Stimulated activated CD4-positive, alpha-beta T cell treated with anti-CD3 and anti-CD28 coated beads, Interleukin-4, amount 100 ng/mL, for 48 hours (primary cell): ENCODE results near the gene ZNF691.
"Not testable (repeated sequence)": the region's sequence is repeated elsewhere in the genome, so short reads cannot be mapped to it uniquely, and the experiment has no call there.

Experiments used
- DNase-seq, 2 donors: peaks; one replicate each; pipeline ENCODE4 v3.0.0-alpha.2; 2020; ENCODE audit warnings: low read depth in 2 of 2

Gene ZNF691, protein sequence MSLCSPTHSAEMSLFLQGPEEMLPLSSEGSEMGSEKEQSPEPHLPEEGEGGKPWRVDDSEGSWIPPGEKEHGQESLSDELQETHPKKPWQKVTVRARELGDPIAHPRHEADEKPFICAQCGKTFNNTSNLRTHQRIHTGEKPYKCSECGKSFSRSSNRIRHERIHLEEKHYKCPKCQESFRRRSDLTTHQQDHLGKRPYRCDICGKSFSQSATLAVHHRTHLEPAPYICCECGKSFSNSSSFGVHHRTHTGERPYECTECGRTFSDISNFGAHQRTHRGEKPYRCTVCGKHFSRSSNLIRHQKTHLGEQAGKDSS

DNA sequence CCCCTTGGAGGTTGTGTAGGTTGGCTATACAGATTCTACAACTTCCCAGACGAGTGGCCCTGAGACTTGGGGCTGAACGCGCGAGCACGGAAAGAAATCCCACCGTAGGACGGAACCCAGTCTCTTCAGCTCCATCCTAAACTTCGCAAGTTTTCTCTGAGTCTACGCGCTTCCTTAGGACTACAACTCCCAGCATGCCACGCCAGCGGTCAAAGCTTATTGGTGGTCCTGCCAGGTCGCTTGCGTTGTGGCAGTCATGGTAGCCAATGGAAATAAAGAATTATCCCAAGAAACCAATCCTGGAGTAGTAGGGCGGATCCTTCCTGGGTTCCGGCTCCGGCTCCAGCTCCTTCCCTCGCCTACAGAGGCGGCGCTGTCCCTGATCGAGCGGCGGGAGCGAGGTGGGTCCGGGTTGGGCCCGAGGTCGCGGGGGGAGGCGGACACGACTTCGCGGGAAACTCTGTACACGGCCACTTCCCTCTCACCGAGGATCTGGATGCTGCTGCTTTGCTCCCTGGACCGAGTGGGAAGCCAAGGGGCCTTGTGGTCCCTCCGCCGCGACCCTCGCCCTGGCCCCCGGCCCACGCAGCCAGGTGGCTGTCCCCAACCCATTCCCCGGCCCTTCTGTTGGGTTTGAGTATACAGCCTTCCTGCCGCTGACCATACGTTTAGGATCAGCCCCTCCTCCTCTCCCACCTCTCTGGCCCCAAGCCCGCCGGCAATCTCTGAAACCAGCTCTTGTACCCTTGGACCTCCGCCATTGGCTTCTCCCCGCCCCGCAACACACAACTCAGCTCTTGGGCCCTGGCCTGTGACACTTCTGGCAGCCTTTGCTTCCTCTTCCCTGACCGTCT lies at the start of gene ZNF691:
Gene ZNF691 (plus strand): TSS at position 357 of the 854 bp plus-strand sequence. CDS start 3,046 bp downstream, outside the sequence.
- DNase-seq = peak; percentile 73 to 86

DNA sequence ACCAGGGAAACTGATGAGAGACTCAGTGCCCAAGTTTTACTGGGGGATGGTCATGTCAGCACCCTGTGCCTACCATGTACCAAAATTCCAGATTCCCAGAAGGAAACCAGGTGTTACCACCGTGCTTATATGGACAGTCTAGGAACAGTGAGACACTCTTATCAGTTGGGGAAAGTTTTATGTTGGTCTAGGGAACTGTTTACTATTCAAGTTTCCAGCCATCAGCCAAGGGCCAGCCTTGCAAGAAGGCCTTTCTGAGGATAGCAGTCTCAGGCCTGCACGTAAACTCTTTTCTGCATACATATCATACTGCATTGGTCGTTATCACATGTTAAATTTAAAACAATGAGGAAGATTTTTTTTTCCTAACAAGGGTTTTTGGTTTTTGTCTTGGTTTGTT lies 49.0 kb upstream of the ZNF691 start:
- no peak for DNase-seq

DNA sequence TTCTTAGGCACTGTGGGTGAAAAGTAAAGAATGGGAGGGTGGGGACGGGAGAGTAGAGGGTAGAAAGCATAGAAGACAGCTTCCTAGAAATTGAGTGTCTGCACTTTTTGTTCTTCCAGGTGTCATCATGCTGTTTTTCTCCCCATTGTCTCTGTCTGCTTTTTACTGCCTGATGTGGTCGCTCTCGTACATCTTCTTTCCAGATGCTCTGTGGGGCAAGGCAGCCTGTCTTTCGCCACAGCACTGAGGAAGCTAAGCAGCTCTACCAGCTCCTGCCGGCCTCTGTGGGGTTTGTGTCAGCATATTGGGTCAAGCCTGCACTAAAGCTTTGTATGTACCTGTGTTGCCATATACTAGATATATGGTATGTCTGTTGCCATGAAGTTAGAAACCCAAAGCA lies 48.4 kb upstream of the ZNF691 start:
- no peak for DNase-seq

DNA sequence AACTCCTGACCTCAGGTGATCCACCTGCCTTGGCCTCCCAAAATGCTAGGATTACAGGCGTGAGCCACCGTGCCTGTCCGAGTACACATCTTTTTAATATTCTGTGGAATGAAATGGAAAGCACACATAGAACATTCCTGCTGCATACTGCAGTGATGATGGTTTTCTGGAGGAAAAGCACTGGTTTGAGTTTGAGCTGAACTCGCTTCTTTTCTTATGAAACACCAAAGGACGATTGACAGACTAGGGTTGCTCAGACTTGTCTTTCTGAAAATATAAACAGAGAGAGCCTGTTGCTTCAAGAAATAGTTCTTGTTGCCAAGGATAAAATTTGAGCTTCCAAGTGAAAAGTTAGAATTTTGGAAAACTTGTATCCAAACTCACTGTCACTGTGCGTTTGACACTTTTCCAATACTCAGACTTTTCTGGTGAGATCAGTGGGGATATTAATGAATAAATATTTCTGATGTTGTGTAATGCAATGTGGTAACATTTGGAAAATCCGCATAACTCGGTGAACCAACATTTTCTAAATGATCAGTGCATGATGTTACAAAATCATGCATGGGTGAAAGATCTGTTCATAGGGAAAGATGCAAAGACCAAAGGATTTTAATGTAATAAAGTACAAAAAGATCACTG lies 44.5 kb upstream of the ZNF691 start:
- no peak for DNase-seq

DNA sequence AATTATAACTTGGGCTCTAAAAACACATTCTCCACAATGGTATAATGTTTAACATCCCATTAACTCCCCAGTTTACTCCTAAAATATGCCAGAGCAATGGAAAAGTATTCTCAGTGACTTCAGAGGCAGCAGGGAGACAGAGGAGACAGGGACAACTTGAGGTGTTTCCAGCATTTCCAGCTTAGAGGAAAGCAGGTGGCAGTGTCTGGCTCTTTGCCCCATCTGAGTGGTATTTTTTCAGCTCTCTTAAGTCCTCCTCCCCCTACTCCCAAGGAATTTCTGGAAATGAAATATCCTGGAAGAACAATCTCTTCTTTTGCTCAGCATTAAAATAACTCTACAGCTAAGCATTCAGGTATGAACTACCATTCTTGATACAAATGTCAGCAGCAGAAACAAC lies 40.2 kb upstream of the ZNF691 start:
- DNase-seq = no peak

DNA sequence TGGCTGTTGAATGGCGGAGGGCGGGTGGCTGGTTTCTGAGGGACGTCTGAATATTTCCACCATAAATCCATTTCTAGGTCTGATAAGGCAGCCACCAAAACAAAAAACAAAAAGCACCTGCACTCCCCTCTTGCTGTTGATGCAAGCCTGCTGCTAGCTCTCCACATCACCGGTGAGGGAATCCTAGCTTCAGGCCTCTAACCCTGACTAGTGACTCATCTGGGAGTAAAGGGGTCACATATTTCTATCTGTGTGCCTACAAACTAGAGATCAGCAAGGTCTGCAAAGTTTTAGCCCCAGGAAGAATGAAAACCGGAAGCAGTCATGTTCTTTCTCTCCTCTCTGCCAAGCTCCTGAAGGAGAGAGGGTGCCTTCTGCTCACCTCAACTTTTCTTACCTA lies 39.8 kb upstream of the ZNF691 start:
- no peak for DNase-seq

DNA sequence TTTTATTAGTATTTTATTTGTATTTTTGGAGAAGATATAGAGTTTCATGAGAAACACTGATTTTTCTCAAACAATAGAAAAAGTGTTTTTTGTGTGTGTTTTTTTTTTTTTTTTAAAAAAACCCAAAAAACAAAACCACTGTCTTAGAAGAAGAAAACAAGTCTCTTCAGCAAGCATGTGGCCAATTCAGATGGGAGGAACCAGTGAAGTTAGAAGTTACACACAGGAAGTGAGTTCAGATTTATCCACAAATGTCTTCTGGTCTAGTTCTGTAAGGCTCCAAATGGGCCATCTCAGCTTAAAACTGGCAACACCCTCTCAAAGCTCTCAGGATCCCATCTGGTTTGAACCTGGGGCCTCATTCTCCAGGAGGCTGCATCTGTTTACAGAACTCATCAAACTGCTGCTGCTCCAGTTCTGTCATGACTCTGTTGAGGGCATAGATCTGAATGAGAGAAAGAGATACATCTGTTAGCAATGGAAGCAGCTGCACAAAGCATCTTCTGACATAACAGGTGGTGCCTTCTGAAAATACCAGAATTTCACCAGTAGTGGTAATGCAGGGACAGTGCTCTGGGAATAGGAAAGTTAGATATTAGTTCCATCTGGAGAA lies 39.3 kb upstream of the ZNF691 start:
- DNase-seq = no peak

DNA sequence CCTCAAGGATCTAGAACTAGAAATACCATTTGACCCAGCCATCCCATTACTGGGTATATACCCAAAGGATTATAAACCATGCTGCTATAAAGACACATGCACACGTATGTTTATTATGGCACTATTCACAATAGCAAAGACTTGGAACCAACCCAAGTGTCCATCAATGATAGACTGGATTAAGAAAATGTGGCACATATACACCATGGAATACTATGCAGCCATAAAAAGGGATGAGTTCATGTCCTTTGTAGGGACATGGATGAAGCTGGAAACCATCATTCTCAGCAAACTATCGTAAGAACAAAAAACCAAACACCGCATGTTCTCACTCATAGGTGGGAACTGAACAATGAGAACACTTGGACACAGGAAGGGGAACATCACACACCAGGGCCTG lies 31.6 kb upstream of the ZNF691 start:
- DNase-seq = not testable (repeated sequence)

DNA sequence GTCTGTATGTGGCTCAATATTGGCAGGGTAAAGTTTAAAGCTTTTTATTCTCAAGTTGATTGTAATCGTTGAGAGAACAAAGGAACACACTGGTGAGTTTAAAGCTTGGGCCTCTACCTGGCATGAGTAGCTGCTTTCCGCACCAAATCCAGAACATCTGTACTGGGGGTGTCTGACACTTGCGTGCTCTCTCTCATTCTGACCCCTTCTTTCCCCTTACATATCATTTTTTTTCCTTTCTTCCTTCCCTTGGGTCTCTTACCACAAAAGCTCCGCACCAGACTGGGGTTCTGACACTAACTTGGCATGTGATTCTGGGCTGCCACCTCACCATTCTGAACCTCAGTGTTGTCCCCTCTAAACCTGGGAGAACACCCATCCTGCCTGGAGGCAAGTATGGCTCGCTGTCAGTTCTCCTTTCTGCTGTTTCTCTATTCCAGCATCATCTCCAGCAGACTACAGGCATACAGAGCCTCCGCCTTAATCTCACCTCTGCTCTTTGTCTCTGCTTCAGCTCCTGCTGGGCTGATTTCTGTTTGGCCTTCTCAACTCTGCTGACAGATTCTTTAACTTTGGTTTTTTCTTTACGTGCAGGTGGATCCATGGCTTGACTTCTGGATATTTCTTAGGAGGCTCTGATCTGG lies 30.4 kb upstream of the ZNF691 start:
- no peak for DNase-seq

DNA sequence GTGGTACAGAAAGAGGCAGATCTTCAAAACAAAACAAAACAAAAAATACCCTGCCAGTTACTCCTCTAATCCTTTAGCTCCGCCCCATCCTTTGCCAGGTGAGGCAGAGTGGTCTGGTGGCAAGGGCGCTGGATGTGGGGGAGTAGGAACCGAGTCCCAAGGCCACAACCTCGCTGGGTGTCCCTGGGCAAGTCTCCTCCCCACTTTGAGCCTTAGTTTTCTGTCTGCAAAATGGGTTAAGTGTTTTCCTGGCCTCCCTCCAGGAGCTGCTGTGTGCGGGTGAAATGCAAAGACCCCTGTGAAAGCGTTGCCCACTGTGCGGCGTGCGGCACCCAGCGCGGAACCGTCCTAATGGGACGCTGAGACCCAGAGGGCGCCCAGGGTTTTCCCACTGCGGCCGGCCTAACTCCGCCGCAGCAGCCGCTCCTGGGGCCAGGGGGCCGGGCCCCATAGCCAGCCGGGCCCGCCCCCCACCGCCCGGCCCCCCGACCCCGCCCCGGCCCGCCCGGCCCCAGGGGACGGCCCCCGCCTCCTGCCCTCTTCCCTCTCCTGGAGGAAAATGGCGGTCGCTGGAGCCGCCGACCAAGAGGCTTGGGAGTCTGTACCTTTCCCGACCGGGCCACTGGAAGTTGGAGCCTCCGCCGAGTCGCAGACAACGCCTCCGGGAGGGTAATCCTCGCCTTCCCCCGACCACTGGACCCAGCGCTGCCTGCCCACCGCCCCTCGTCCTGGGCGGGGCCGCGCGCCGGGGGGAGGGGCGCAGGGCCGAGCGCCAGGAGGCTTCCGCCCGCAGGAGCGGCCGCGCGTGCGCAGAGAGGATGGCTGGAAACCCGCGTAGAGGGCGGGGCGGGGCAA lies 29.6 kb upstream of the ZNF691 start, which contains the start of the genes ERMAP and SVBP:
Gene ERMAP (plus strand): TSS at position 538 of the 855 bp plus-strand sequence. CDS start 13,327 bp downstream, outside the sequence.
Gene SVBP (minus strand): TSS at position 813 of the 855 bp plus-strand sequence. CDS start 853 bp downstream, outside the sequence.
- peak; percentile 91 to 96 for DNase-seq

DNA sequence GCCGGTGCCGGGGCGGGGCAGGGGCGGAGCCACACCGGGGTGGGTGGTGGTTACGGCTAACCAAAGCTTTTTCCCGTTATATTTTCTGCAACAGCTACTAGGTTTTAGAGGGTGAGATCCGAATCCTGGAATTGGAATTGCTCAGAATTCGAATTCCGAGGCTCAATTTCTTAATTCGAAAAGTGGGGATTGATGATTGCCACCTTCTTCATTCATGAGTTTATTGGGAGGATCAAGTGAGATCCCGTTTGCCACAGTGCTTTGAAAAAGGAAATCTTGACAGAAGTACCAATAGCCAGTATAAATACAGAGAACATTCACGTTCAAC lies 29.0 kb upstream of the ZNF691 start:
- no peak for DNase-seq

DNA sequence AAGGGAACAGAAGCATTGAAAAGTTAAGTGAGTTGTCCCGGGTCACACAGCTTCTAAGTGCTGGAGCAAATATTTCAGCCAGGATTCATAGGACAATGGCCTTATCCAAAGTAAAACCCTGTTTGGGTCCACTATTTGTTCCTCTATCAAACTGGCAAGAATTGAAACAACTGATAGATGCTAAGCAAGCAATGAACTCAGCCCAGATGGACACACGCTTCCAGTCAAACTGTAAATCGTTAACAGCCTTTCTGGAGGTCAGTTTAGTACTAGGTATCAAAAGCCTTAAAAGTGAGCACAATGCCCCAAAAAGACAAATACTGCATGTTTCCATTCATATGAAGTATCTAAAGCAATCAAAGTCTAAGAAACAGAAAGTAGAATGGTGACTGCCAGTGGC lies 28.4 kb upstream of the ZNF691 start:
- no peak for DNase-seq

DNA sequence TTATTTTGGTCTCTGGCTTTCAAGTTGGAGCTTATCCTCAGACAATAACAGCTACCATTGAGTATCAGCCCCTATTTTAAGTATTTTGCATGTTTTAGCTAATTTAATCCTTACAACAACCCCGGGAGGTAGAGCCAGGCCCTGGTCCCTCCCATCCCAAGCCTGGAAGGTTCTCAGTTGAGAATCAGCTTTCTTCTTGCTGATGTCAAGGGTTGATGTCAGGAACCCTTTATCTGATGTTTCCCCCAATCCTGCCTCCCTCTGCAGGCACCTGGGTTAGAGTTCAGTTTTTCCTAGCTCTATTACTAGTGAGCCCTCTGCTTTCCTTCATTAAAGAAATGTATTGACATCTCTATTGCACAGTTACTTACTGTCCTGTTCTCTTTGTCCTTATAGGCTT lies 25.6 kb upstream of the ZNF691 start:
- DNase-seq = no peak

DNA sequence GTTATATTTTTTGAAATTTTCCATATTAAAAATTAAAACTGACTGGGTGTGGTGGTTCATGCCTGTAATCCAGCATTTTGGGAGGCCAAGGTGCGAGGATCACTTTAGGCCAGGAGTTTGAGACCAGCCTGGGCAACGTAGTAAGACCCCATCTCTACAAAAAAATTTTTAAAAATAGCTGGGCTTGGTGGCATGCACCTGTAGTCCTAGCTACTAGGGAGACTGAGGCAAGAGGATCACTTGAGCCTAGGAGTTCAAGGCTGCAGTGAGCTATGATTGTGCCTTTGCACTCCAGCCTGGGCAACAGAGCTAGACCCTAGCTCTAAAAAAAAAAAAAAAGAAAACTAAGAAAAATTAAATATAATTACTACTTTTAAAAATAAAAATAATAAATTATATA lies 24.7 kb upstream of the ZNF691 start:
- DNase-seq = no peak

DNA sequence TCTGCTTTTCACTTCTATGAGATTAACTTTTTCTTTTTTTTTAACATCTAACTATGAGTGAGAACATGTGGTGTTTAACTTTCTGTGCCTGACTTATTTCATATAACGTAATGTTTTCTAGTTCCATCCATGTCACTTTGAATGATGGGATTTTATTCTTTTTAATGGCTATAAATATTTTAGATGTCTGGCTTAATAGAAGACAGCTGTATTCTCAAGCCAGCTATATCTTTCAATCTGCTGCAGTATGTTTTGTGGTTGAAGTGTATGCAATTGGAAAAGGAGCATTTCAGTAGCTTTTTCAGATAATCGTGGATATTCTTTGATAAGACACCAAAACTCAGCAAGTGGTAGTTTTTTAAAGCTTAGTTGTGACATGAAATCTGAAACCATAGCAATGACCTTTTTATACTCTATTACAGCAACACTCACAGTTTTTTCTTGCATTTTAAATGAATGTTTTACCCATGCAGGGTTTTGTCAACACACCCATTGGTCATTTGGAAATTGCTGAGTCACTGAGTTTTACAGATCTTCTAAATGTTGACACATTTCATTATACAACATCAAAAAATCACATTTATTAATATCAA lies 23.5 kb upstream of the ZNF691 start:
- no peak for DNase-seq

DNA sequence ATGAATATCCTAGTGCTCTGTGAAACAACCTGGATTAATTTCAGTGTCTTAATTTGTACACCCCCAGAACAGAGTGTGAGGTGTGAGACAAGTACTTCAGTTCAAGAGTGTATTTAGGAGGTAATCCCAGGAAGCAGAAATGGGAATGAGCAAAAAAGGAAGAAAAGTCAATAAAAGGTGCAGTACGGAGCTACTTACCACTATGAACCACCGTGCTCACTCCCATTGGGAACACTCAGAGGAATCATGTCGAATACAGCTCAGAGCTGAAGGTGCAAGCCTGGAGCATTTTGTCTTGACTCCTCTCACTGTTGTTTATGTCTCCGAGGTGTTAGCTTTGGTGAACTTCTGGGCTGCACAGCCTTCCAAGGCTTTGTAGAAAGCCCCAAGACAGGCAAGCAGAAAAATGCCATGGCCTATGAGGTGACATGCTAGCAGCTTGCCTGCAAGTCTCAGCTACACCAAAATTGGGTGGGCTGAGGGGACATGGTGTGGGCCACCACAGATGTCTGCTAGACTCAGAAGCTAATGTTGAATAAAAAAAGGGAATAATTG lies 21.9 kb upstream of the ZNF691 start:
- no peak for DNase-seq

DNA sequence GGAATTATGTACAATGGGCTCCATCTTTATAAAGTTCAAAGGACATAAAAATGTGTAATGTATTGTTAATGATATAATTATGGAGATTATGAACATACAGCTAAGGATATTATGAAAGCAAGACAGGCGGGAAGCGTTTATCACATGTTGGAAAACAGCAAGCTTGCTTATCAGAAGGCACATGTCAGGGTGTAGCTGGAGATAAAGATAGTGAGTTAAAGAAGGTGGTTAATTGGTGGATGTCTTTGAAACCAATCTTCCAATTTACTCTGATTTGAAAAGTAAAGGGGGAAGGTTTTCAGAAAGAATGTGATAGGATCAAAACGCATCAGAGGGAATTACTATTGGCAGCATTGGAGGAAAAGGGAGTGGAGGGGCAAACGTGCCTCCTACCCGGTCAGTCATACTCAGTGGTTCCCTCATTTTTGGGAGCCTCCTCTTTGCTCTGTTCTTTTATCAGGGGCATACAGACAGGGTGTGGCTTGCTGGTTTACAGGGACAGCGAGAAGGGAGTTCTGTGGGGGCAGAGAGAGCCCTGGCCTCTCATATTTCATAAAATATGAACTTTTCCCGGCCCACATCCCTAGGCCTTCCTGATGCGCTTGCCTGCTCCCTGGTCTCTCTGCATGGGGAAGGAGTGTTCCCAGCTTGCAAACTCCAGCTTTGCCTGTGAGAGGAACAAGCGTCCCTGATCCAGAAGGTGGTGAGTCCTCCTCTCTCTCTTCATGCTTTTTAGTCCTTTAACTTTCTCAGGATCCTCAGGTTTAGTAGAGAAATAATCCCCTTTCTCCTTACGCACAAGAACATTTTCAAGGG lies 21.2 kb upstream of the ZNF691 start:
- DNase-seq = no peak

DNA sequence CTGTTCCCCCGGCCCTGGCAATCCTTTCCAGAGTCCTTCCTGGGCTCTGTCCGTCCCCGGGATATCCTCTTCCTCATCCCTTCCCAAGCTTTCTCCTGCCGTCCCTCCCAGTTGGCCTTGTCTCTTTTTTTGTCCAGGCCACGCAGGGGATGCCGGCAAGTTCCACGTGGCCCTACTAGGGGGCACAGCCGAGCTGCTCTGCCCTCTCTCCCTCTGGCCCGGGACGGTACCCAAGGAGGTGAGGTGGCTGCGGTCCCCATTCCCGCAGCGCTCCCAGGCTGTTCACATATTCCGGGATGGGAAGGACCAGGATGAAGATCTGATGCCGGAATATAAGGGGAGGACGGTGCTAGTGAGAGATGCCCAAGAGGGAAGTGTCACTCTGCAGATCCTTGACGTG lies 15.8 kb upstream of the ZNF691 start:
- no peak for DNase-seq

DNA sequence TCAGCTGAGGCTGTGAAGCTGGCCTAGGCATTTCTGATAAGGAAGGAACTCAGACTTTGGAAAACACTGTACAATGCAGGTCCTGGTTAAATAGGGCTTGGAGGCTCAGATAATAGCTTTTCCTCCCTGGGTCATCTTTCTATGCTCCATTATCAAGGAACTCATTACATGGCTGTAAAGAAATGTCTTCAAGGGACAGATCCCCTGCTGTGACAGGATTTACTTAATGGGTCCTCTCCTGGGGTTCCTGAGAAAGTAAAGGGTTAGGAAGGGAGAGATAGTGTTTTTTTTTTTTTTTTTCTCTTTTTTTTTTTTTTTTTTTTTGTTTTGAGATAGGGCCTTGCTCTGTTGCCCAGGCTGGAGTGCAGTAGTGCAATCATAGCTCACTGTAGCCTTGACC lies 15.1 kb upstream of the ZNF691 start:
- DNase-seq = no peak
